ENCODE measurements around the gene KRT13. TPM values are rescaled to one million over a fixed set of nuclear protein-coding genes. Genes with fewer than 3 reads are reported as not detected.
"Not testable (repeated sequence)": the region's sequence is repeated elsewhere in the genome, so short reads cannot be mapped to it uniquely, and the experiment has no call there.

The KRT13 gene
- total RNA-seq, 1 donor from 2014 or later: not detected

- intact Hi-C loops (cut with micrococcal nuclease): loop anchor here (5.0 kb wide), 1 partner anchor 743 kb away; no protein-coding TSS in a partner anchor
- DNase-seq (ENCODE audit: low spot score): no peak
- H3K9me3 Mint-ChIP-seq: peaks cover 8% of the 10 kb centered on the region
- peaks cover 11% of the 10 kb centered on the region for H3K27me3 Mint-ChIP-seq (ENCODE audit: insufficient read depth)
- H3K4me1 Mint-ChIP-seq (ENCODE audit: low read depth): peaks cover 21% of the 10 kb centered on the region
- H3K36me3 Mint-ChIP-seq (ENCODE audit: low read depth): peaks cover 1% of the 10 kb centered on the region
- no peak overlapping the region for H3K4me3 Mint-ChIP-seq
- H3K27ac Mint-ChIP-seq: no peak overlapping the region
Observed at GRCh38 chr17:41544935-41545334, 39.5 kb upstream of the KRT13 start.

DNA sequence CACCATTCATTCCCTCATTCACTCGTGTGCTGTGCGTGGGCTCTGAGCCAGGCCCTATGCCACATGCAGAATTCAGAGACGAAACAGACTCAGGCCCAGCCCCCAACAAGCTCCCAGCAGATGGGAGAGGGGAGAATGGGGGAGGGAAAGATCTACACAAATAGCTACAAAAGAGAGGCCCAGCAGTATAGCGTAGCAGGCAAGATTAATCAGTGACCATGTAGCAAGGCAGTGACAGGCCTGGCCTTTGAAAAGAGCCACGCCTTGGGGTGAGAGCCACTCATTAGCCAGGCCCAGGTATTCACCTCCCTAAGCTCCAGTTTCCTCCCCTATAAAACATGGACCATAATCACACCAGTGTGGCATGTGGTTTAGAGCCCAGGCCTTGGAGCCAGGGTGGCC, 39.1 kb upstream of the KRT13 start:
- Mint-ChIP-seq H3K4me1 (ENCODE audit: low read depth) (peaks cover 20% of the 10 kb centered on the region), H3K4me3 (no peak overlapping the region), H3K36me3 (ENCODE audit: low read depth) (peaks cover 1% of the 10 kb centered on the region), H3K9me3 (peaks cover 8% of the 10 kb centered on the region), H3K27me3 (ENCODE audit: insufficient read depth) (peaks cover 11% of the 10 kb centered on the region), H3K27ac (no peak overlapping the region)
- intact Hi-C loops (cut with micrococcal nuclease): no loop called here
- DNase-seq (ENCODE audit: low spot score): no peak

- H3K4me1 Mint-ChIP-seq (ENCODE audit: low read depth); H3K4me3 Mint-ChIP-seq; H3K36me3 Mint-ChIP-seq (ENCODE audit: low read depth); DNase-seq (ENCODE audit: low spot score); H3K27ac Mint-ChIP-seq; intact Hi-C loops (cut with micrococcal nuclease); H3K9me3 Mint-ChIP-seq: not testable (repeated sequence)
- H3K27me3 Mint-ChIP-seq (ENCODE audit: insufficient read depth): peaks cover 13% of the 10 kb centered on the region
Observed at GRCh38 chr17:41542786-41543185, 37.4 kb upstream of the KRT13 start.

- no peak for DNase-seq (ENCODE audit: low spot score)
- Mint-ChIP-seq H3K4me1 (ENCODE audit: low read depth) (peaks cover under 1% of the 10 kb centered on the region), H3K27me3 (ENCODE audit: insufficient read depth) (peaks cover 13% of the 10 kb centered on the region), H3K36me3 (ENCODE audit: low read depth) (peaks cover 1% of the 10 kb centered on the region), H3K9me3 (peaks cover 6% of the 10 kb centered on the region), H3K4me3 (no peak overlapping the region), H3K27ac (no peak overlapping the region)
- intact Hi-C loops (cut with micrococcal nuclease): no loop called here
Observed at GRCh38 chr17:41542357-41542756, 36.9 kb upstream of the KRT13 start.

- H3K4me1 Mint-ChIP-seq (ENCODE audit: low read depth): no peaks in the 10 kb centered on the region
- H3K36me3 Mint-ChIP-seq (ENCODE audit: low read depth): no peaks in the 10 kb centered on the region
- no peaks in the 10 kb centered on the region for H3K9me3 Mint-ChIP-seq
- no peak overlapping the region for H3K27ac Mint-ChIP-seq
- intact Hi-C loops (cut with micrococcal nuclease): no loop called here
- no peak for DNase-seq (ENCODE audit: low spot score)
- peaks cover 13% of the 10 kb centered on the region for H3K27me3 Mint-ChIP-seq (ENCODE audit: insufficient read depth)
- H3K4me3 Mint-ChIP-seq: no peak overlapping the region
Observed at GRCh38 chr17:41540921-41541625, 35.7 kb upstream of the KRT13 start.

DNA sequence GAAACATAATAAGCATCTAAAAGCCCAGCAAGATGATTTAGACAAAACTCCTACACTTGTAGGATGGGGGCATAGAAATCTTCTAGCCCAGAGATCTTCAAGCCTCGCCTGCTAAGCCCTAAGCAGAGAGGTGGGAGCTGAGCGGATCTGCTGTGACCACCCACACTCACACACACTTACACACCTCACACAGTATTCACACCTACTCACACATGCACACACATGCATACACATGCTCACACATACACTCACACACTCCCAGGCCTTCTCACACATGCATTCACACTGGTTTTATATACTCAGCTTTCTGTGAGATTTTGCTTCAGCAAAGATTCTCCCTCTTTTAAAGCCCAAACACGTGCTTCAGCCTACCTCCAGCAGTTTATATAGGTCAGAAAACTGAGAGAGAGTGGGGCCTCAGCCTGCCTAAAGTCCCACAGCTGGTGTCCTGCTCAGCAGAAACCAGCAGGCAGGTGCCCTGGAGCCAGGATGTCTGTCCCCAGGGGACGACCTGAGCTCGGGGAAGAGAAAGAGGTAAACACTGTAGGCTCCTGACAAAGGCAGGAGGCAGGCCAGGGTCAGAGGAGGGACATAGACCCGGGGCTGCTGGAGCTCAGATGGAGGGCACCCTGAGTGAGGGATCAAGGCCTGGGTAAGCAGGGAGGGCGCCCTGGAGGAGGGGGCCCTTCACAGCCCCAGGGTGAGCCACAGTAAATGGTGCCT, 34.7 kb upstream of the KRT13 start:
- Mint-ChIP-seq H3K36me3 (ENCODE audit: low read depth) (no peaks in the 10 kb centered on the region), H3K4me1 (ENCODE audit: low read depth) (no peaks in the 10 kb centered on the region), H3K27ac (no peak overlapping the region), H3K9me3 (no peaks in the 10 kb centered on the region), H3K4me3 (no peak overlapping the region), H3K27me3 (ENCODE audit: insufficient read depth) (peaks cover 7% of the 10 kb centered on the region)
- intact Hi-C loops (cut with micrococcal nuclease): no loop called here
- DNase-seq (ENCODE audit: low spot score): no peak

GRCh38 chr17:41539071-41539492, 33.7 kb upstream of the KRT13 start:
- Mint-ChIP-seq H3K36me3 (ENCODE audit: low read depth) (no peaks in the 10 kb centered on the region), H3K9me3 (no peaks in the 10 kb centered on the region), H3K27me3 (ENCODE audit: insufficient read depth) (peaks cover 9% of the 10 kb centered on the region), H3K4me1 (ENCODE audit: low read depth) (no peaks in the 10 kb centered on the region), H3K4me3 (no peak overlapping the region), H3K27ac (no peak overlapping the region)
- intact Hi-C loops (cut with micrococcal nuclease): no loop called here
- DNase-seq (ENCODE audit: low spot score): no peak

GRCh38 chr17:41538565-41538991, 33.2 kb upstream of the KRT13 start:
- no peaks in the 10 kb centered on the region for H3K36me3 Mint-ChIP-seq (ENCODE audit: low read depth)
- no peaks in the 10 kb centered on the region for H3K9me3 Mint-ChIP-seq
- H3K4me3 Mint-ChIP-seq: no peak overlapping the region
- no peak for DNase-seq (ENCODE audit: low spot score)
- intact Hi-C loops (cut with micrococcal nuclease): no loop called here
- no peaks in the 10 kb centered on the region for H3K4me1 Mint-ChIP-seq (ENCODE audit: low read depth)
- no peak overlapping the region for H3K27ac Mint-ChIP-seq
- H3K27me3 Mint-ChIP-seq (ENCODE audit: insufficient read depth): peaks cover 9% of the 10 kb centered on the region

DNA sequence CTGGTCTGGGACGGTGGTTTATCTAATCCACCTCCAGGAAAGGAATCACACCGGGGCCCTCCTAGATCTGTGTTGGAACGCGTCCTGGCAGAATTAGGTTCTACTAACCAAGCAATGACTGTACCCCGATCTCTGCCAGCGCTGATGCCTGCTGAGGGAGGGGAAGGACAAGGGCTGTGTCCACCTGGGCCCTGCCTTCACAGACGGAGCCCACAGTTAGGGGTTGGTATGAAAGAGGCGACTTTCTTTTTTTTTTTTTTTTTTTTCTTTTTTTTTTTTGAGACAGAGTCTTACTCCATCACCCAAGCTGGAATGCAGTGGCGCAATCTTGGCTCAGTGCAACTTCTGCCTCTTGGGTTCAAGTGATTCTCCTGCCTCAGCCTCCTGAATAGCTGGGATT, 32.6 kb upstream of the KRT13 start:
- Mint-ChIP-seq H3K4me3 (no peak overlapping the region), H3K27ac (no peak overlapping the region), H3K36me3 (ENCODE audit: low read depth) (no peaks in the 10 kb centered on the region), H3K4me1 (ENCODE audit: low read depth) (no peaks in the 10 kb centered on the region), H3K27me3 (ENCODE audit: insufficient read depth) (peaks cover 11% of the 10 kb centered on the region), H3K9me3 (no peaks in the 10 kb centered on the region)
- intact Hi-C loops (cut with micrococcal nuclease): no loop called here
- DNase-seq (ENCODE audit: low spot score): no peak

DNA sequence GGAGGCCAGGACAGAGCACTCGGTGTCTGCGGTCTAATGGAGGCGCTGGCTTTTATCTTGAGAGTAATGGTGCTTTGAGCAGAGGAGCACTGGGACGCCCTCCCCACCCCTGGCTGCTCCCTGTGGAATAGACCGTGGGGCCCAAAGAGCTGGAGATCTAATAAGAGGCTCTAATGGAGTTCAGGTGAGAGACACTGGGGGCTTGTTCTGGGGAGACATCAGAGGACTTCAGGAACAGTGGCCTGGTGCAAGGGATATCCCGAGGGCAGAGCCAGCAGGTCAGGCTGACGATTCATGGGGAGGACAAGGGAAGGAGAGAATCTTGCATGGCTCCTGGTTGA, 32.2 kb upstream of the KRT13 start:
- Mint-ChIP-seq H3K27ac (no peak overlapping the region), H3K4me3 (no peak overlapping the region), H3K36me3 (ENCODE audit: low read depth) (no peaks in the 10 kb centered on the region), H3K4me1 (ENCODE audit: low read depth) (no peaks in the 10 kb centered on the region), H3K27me3 (ENCODE audit: insufficient read depth) (peaks cover 11% of the 10 kb centered on the region), H3K9me3 (no peaks in the 10 kb centered on the region)
- intact Hi-C loops (cut with micrococcal nuclease): no loop called here
- no peak for DNase-seq (ENCODE audit: low spot score)

GRCh38 chr17:41536741-41537613, 31.6 kb upstream of the KRT13 start:
- Mint-ChIP-seq H3K9me3 (no peaks in the 10 kb centered on the region), H3K36me3 (ENCODE audit: low read depth) (no peaks in the 10 kb centered on the region), H3K27ac (no peak overlapping the region), H3K27me3 (ENCODE audit: insufficient read depth) (peaks cover 17% of the 10 kb centered on the region), H3K4me3 (no peak overlapping the region), H3K4me1 (ENCODE audit: low read depth) (no peaks in the 10 kb centered on the region)
- DNase-seq (ENCODE audit: low spot score): no peak
- intact Hi-C loops (cut with micrococcal nuclease): no loop called here

DNA sequence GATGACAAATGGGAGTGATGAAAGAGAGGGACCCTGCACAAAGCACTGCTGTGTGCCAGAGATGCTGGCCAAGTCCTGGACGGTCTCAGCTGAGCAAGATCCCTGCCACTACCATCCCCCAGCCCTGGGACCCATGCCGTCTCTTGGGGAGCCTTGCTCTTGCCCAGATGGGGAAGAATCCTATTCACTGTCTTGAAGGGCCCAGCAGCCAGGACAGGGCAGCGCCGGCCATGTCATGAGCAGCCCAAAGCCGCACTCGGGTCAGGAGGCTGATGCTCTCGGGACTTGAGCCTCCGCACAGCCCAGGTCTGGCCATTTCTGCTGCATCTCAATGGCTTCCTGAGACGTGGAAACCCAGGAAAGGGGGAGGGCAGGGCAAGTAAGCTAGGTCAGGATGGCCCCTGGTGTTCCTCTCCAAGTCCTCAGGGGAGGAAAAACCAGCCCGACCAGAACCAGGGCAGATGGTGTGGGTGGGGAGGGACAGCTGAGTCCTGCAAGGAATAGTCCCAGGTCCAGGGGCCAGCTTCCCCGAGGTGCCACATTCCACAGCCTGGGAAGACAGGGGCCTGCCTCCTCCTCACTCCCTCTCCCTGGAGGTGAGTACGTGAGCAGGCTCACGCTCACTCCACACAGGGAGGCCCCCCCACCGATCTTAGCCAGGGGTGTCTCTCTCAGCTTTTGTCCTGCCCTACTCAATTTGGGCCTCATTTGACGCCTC, 30.5 kb upstream of the KRT13 start:
- DNase-seq (ENCODE audit: low spot score): no peak
- intact Hi-C loops (cut with micrococcal nuclease): no loop called here
- no peaks in the 10 kb centered on the region for H3K4me1 Mint-ChIP-seq (ENCODE audit: low read depth)
- H3K4me3 Mint-ChIP-seq: no peak overlapping the region
- H3K27me3 Mint-ChIP-seq (ENCODE audit: insufficient read depth): peaks cover 24% of the 10 kb centered on the region
- H3K27ac Mint-ChIP-seq: no peak overlapping the region
- no peaks in the 10 kb centered on the region for H3K9me3 Mint-ChIP-seq
- H3K36me3 Mint-ChIP-seq (ENCODE audit: low read depth): no peaks in the 10 kb centered on the region

Data from activated T-helper 1 cell treated with anti-CD3 and anti-CD28 coated beads, Interleukin-12 subunit alpha, Interleukin-12 subunit beta, Interleukin-2, Interleukin-4 antibody, amounts not matched to agents 30 ng/mL and 10 ng/mL and 1 ng/mL, durations not matched to agents 14 hours and 24 hours and 36 hours (primary cell).